Mesothelial cell of epicardium (in vitro differentiated cells): Measurements from ENCODE around the gene DUS2. TPM values are rescaled to one million over a fixed set of nuclear protein-coding genes. Genes with fewer than 3 reads are reported as not detected.
"Not testable (repeated sequence)": the region's sequence is repeated elsewhere in the genome, so short reads cannot be mapped to it uniquely, and the experiment has no call there.

Experiments used
- DNase-seq, 2 experiments: peaks; one replicate each; pipeline ENCODE4 v3.0.0; 2021; ENCODE audit warnings: low spot score in 2 of 2; ENCODE audit not compliant: unreplicated experiment in 2 of 2
- H3K27ac Mint-ChIP-seq: 2 replicates; pipeline ENCODE4 v1.8.0; 2021; ENCODE audit warnings: mixed read lengths
- H3K27me3 Mint-ChIP-seq: 2 replicates; pipeline ENCODE4 v1.8.0; 2021; ENCODE audit warnings: low read depth, mixed read lengths
- H3K36me3 Mint-ChIP-seq: 2 replicates; pipeline ENCODE4 v1.8.0; 2021; ENCODE audit warnings: mixed read lengths
- H3K4me1 Mint-ChIP-seq: 2 replicates; pipeline ENCODE4 v1.8.0; 2021; ENCODE audit warnings: mixed read lengths
- H3K4me3 Mint-ChIP-seq: 2 replicates; pipeline ENCODE4 v1.8.0; 2021; ENCODE audit warnings: mild to moderate bottlenecking, moderate library complexity, mixed read lengths
- H3K9me3 Mint-ChIP-seq: 2 replicates; pipeline ENCODE4 v1.8.0; 2021; ENCODE audit warnings: mixed read lengths
- total RNA-seq: library from RNA; stranded (reverse); gene quantifications from 3 replicates; pipeline ENCODE4 v1.2.1, GENCODE V29; 2021
- TF ChIP-seq, protein P1 (sequence below): fragments of 200-600 bp; sonication (generic); IDR thresholded peaks from one replicate; pipeline ENCODE4 v1.5.0; 2021; ENCODE audit warnings: antibody characterized with exemption; ENCODE audit not compliant: unreplicated experiment

The DUS2 gene
- total RNA-seq, 1 donor from 2014 or later, result 19.4 TPM

DNA sequence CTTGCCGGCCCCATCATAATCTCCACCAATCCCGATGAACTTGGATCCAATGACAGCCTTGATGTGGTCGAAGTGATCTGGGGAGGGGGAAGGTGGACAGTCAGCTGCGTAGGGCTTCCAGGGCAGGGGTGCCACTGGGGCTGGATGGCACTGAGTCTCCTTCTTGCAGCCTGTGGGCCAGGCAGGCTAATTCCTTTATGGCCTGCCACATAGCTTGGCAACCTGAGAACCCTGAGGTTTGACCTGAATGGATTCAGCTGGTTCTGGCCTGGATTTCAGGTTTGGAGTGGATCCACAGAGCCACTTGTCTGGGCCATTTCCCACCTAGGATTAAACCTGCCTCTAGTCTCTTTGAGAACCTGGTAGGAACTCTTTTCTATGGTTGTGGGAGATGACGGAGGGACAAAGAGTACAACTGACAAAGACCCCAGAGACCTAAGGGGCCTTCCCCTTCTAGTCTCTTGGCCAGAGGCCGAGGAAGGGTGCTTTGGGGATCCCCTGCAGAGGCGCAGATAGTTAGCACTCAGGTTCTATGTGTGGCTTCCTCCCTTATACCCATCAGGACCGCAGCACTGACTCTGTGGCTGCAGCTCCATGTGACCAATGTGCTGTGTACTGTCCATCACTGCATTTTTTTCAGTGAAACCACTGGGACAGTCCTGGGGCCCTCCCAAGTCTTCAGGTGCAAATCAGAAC, 33.6 kb upstream of the DUS2 start:
- no peaks in the 10 kb centered on the region for H3K9me3 Mint-ChIP-seq
- DNase-seq, result no peak
- H3K4me3 Mint-ChIP-seq, result no peak overlapping the region
- H3K27ac Mint-ChIP-seq, result no peak overlapping the region
- TF ChIP-seq, protein P1, sequence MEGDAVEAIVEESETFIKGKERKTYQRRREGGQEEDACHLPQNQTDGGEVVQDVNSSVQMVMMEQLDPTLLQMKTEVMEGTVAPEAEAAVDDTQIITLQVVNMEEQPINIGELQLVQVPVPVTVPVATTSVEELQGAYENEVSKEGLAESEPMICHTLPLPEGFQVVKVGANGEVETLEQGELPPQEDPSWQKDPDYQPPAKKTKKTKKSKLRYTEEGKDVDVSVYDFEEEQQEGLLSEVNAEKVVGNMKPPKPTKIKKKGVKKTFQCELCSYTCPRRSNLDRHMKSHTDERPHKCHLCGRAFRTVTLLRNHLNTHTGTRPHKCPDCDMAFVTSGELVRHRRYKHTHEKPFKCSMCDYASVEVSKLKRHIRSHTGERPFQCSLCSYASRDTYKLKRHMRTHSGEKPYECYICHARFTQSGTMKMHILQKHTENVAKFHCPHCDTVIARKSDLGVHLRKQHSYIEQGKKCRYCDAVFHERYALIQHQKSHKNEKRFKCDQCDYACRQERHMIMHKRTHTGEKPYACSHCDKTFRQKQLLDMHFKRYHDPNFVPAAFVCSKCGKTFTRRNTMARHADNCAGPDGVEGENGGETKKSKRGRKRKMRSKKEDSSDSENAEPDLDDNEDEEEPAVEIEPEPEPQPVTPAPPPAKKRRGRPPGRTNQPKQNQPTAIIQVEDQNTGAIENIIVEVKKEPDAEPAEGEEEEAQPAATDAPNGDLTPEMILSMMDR, result no peak
- peaks cover 4% of the 10 kb centered on the region for H3K4me1 Mint-ChIP-seq
- H3K27me3 Mint-ChIP-seq, result no peaks in the 10 kb centered on the region
- no peaks in the 10 kb centered on the region for H3K36me3 Mint-ChIP-seq

DNA sequence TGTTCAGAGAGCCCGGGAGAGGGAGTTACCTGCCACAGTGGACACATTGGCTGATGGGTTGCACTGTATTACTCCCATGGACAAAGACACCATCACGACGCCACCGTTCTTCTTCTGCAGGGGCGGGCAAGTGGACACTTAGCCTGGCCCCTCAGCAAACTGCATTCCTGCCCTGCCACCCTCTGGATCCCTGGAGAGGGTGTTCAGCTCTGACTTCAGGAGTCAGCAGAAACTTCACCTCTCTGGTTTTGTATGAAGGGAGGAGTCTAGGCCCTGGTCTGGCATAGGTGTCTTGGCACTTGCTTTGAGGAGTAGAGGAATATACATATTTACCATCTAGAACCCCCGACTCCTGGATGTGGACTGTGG, 33.1 kb upstream of the DUS2 start:
- TF ChIP-seq, protein P1, result no peak
- Mint-ChIP-seq H3K27ac (no peak overlapping the region), H3K4me3 (no peak overlapping the region), H3K4me1 (peaks cover 2% of the 10 kb centered on the region), H3K36me3 (no peaks in the 10 kb centered on the region), H3K27me3 (no peaks in the 10 kb centered on the region), H3K9me3 (no peaks in the 10 kb centered on the region)
- no peak for DNase-seq

DNA sequence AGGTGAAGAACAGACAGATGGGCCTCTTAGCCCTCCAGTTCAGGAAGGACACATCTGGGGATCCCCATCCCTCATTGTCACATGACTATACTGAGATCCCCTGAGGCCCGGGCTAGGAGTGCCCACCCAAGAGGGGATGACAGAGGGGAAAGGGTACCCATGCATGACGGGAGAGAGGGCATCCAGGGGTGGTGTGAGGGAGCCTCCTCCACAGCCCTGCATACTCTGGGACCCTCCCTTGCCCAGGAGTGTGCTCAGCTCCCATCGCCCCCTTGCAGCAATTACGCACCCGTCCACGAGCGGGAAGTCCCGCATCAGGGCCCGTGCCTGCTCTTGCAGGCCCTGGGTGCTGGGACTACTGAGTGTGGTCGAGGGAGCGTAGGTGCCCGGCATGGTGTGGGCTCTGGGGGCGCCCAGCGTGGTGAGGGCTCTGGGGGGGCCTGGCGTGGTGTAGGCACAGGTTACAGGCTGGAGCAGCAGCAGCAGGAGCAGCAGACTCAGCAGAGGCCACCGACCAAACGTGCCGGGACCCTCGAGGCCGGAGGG, 30.4 kb upstream of the DUS2 start:
- H3K27me3 Mint-ChIP-seq, result no peaks in the 10 kb centered on the region
- no peak overlapping the region for H3K4me3 Mint-ChIP-seq
- no peaks in the 10 kb centered on the region for H3K36me3 Mint-ChIP-seq
- peaks cover 2% of the 10 kb centered on the region for H3K4me1 Mint-ChIP-seq
- H3K9me3 Mint-ChIP-seq, result no peaks in the 10 kb centered on the region
- TF ChIP-seq, protein P1, result no peak
- DNase-seq, result no peak
- H3K27ac Mint-ChIP-seq, result no peak overlapping the region

DNA sequence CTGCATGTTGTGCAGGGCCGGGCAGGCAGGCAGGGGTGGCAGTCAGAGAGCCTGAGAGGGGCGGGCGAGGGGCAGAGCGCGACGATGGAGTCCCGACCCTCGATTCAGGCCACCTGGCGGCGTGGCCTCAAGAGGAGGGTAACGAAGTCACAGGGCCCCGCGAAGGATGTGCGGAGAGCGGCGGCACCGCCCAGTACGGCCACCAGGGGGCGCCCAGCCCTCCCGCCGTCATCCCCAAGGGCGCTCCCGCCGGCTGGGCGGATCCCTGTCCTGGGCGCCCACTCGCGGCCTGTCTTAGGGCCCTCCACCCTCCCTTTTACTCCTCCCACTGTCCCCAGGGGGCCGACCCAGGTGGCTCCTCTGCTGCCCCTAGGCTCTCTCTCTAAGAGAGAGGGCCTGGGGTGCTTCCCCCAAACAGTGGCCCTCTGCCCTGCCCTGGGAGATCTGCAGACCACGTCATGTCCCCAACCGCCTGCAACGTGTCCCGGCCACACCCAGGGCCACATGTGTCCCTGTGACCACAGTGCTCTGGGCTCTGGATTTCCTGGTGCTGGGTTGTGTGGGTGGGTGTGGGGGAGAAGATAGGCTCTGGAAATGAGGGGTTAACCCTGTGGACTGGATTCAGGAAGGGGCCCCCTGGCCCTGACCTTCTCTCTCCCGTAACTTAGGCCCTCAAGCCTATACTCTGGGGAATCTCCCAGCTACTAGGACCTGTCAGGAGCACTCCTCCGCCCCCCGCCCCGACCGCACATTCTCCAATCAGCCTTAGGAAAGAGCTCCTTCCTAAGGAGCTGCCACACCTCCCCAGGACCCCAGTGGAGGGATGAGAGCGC, 29.7 kb upstream of the DUS2 start:
- Mint-ChIP-seq H3K36me3 (no peaks in the 10 kb centered on the region), H3K27ac (no peak overlapping the region), H3K9me3 (no peaks in the 10 kb centered on the region), H3K4me3 (peak overlapping the region; percentile 20), H3K27me3 (no peaks in the 10 kb centered on the region), H3K4me1 (peaks cover 2% of the 10 kb centered on the region)
- DNase-seq, result peak; percentile 63 to 87
- TF ChIP-seq, protein P1, result peak; percentile 99

DNA sequence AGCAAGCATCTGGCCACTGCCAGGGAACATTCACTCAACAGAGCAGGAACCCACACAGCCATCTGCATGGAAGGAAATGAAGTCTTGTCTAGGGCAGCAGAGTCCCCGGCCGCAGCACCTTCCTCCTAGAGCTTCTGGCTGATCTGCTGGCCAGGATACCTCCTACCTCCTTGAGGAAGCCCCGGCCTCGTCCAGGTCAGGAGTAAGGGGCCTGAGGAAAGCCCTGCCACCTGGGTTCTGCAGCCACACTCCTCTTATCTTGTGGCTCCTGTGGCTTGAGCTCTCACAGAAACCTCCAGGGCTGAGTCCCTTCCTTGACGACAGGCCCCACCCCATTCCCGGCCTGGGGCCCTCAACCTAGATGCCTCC, 29.1 kb upstream of the DUS2 start:
- not testable (repeated sequence) for H3K27ac Mint-ChIP-seq, H3K27me3 Mint-ChIP-seq, H3K36me3 Mint-ChIP-seq, H3K9me3 Mint-ChIP-seq, DNase-seq, H3K4me3 Mint-ChIP-seq, H3K4me1 Mint-ChIP-seq

DNA sequence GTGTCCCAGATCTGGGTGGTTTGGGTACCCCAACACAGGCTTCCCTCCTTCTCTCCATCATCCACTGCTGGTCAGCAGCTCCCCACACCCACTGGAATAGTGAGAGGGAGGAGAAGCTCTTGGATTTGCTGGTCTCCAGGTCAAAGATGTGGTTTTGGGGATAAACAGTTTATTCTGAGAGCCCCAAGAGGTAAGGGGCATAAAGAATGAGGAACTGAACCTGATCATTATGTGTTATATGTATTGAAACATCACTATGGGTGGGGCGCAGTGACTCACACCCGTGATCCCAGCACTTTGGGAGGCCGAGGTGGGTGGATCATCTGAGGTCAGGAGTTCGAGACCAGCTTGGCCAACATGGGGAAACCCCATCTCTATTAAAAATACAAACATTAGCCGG, 27.7 kb upstream of the DUS2 start:
- no peak overlapping the region for H3K4me3 Mint-ChIP-seq
- H3K27ac Mint-ChIP-seq, result no peak overlapping the region
- no peaks in the 10 kb centered on the region for H3K27me3 Mint-ChIP-seq
- TF ChIP-seq, protein P1, result no peak
- peaks cover 2% of the 10 kb centered on the region for H3K4me1 Mint-ChIP-seq
- DNase-seq, result no peak
- no peaks in the 10 kb centered on the region for H3K36me3 Mint-ChIP-seq
- no peaks in the 10 kb centered on the region for H3K9me3 Mint-ChIP-seq
